ENCODE data around the gene ABHD15.
A peak's percentile ranks its signal among the peaks of the same experiment; 100 is the strongest.

The ABHD15 gene

GRCh38 chr17:29574732-29575510 is 8.1 kb upstream of the ABHD15 start:
- DNase-seq (ENCODE audit: low read depth), result no peak
- H3K4me3 ChIP-seq (ENCODE audit: low read depth, low read length), result no peak overlapping the region
- TF ChIP-seq CTCF (IDR thresholded peaks at IDR 0.05; ENCODE audit: low read depth, low read length, missing control alignments), result no peak

GRCh38 chr17:29573871-29574731 is 7.3 kb upstream of the ABHD15 start:
- TF ChIP-seq CTCF (IDR thresholded peaks at IDR 0.05; ENCODE audit: low read depth, low read length, missing control alignments), result no peak
- DNase-seq (ENCODE audit: low read depth), result no peak
- H3K4me3 ChIP-seq (ENCODE audit: low read depth, low read length), result no peak overlapping the region

- no peak for TF ChIP-seq CTCF (IDR thresholded peaks at IDR 0.05; ENCODE audit: low read depth, low read length, missing control alignments)
- no peak overlapping the region for H3K4me3 ChIP-seq (ENCODE audit: low read depth, low read length)
- no peak for DNase-seq (ENCODE audit: low read depth)
Observed at GRCh38 chr17:29573558-29573869, 6.7 kb upstream of the ABHD15 start.

GRCh38 chr17:29572691-29573557 is 6.1 kb upstream of the ABHD15 start:
- DNase-seq (ENCODE audit: low read depth), result no peak
- H3K4me3 ChIP-seq (ENCODE audit: low read depth, low read length), result no peak overlapping the region
- peak; percentile 82 for TF ChIP-seq CTCF (IDR thresholded peaks at IDR 0.05; ENCODE audit: low read depth, low read length, missing control alignments)

- TF ChIP-seq CTCF (IDR thresholded peaks at IDR 0.05; ENCODE audit: low read depth, low read length, missing control alignments), result no peak
- no peak overlapping the region for H3K4me3 ChIP-seq (ENCODE audit: low read depth, low read length)
- no peak for DNase-seq (ENCODE audit: low read depth)
Observed at GRCh38 chr17:29571883-29572681, 5.2 kb upstream of the ABHD15 start.

- no peak for DNase-seq (ENCODE audit: low read depth)
- H3K4me3 ChIP-seq (ENCODE audit: low read depth, low read length), result no peak overlapping the region
- no peak for TF ChIP-seq CTCF (IDR thresholded peaks at IDR 0.05; ENCODE audit: low read depth, low read length, missing control alignments)
Observed at GRCh38 chr17:29571486-29571882, 4.6 kb upstream of the ABHD15 start.
